SK-N-SH (cell line): Measurements from ENCODE around the gene PCYT1A. TPM values are rescaled to one million over a fixed set of nuclear protein-coding genes. Genes with fewer than 3 reads are reported as not detected.

Experiments used
- CTCF ChIA-PET: fragments of 300-600, 350-600 bp; formaldehyde crosslinking; extraction: SDS; loops from one replicate; lab custom pipeline; 2021; lab: Yijun Ruan, JAX
- POLR2A ChIA-PET: fragments of 350-600 bp; sonication (Branson Sonifier 250); formaldehyde crosslinking; extraction: SDS; loops from one replicate; lab custom pipeline; 2020; ENCODE audit warnings: antibody characterized with exemption, inconsistent platforms; lab: Yijun Ruan, JAX
- DNase-seq: peaks from one replicate; pipeline ENCODE4 v3.0.0; 2012
- H2AFZ ChIP-seq: fragments of 200-600 bp; sonication (generic); 2 replicates; pipeline ENCODE4 v1.8.1; 2016; ENCODE audit warnings: antibody characterized with exemption, mild to moderate bottlenecking, low read depth
- H3F3A ChIP-seq: fragments of 200-600 bp; sonication (generic); replicated peaks from 2 replicates; pipeline ENCODE3; 2016; ENCODE audit warnings: antibody characterized with exemption, mild to moderate bottlenecking; ENCODE audit not compliant: insufficient read depth
- H3K27ac ChIP-seq, 2 experiments: fragments of 200-500 bp in 1 of 2; fragments of 200-600 bp in 1 of 2; sonication (Bioruptor generic) in 1 of 2; sonication (generic), shearing (Covaris generic) in 1 of 2; 2 replicates each; pipeline versions ENCODE4 v1.5.1 to v1.6.1; 2014 to 2016; ENCODE audit warnings: low read depth in 2 of 2, inconsistent platforms in 1 of 2, low read length in 1 of 2, mild to moderate bottlenecking in 1 of 2, mixed read lengths in 1 of 2
- H3K27me3 ChIP-seq: fragments of 200-600 bp; sonication (generic), shearing (Covaris generic); 2 replicates; pipeline ENCODE4 v1.6.1; 2016; ENCODE audit warnings: mixed run types; ENCODE audit not compliant: insufficient read depth
- H3K36me3 ChIP-seq, 2 experiments: fragments of 200-500 bp in 1 of 2; fragments of 200-600 bp in 1 of 2; sonication (Bioruptor generic) in 1 of 2; sonication (generic) in 1 of 2; replicated peaks in 1 of 2; 2 replicates each; pipeline versions ENCODE3 to v1.5.1; 2014 to 2016; ENCODE audit warnings: low read length in 1 of 2, mild to moderate bottlenecking in 1 of 2; ENCODE audit not compliant: insufficient read depth in 2 of 2, control insufficient read depth in 1 of 2
- H3K4me1 ChIP-seq, 2 experiments: fragments of 200-500 bp in 1 of 2; fragments of 200-600 bp in 1 of 2; sonication (Bioruptor generic) in 1 of 2; sonication (generic), shearing (Covaris generic) in 1 of 2; 2 replicates each; pipeline versions ENCODE4 v1.5.1 to v1.6.1; 2014 to 2016; ENCODE audit warnings: low read depth in 1 of 2, low read length in 1 of 2, mixed run types in 1 of 2; ENCODE audit not compliant: insufficient read depth in 2 of 2, control insufficient read depth in 1 of 2
- H3K4me2 ChIP-seq: fragments of 200-600 bp; sonication (generic), shearing (Covaris generic); 2 replicates; pipeline ENCODE4 v1.6.1; 2017; ENCODE audit warnings: mixed run types
- H3K4me3 ChIP-seq, 2 experiments: fragments of 200-500 bp in 1 of 2; fragments of 200-600 bp in 1 of 2; sonication (Bioruptor generic) in 1 of 2; sonication (generic), shearing (Covaris generic) in 1 of 2; 2 replicates each; pipeline versions ENCODE4 v1.5.1 to v1.8.1; 2014 to 2016; ENCODE audit warnings: low read depth in 2 of 2, inconsistent platforms in 1 of 2, low read length in 1 of 2, mild to moderate bottlenecking in 1 of 2, mixed read lengths in 1 of 2, moderate library complexity in 1 of 2
- H3K79me2 ChIP-seq: fragments of 200-600 bp; sonication (generic); 2 replicates; pipeline ENCODE4 v1.8.1; 2017; ENCODE audit warnings: mild to moderate bottlenecking; ENCODE audit not compliant: insufficient read depth
- H3K9ac ChIP-seq: fragments of 200-600 bp; sonication (generic); 2 replicates; pipeline ENCODE4 v1.6.1; 2017; ENCODE audit warnings: mixed run types
- H3K9me2 ChIP-seq: fragments of 200-600 bp; sonication (generic); 2 replicates; pipeline ENCODE4 v1.6.1; 2017; ENCODE audit warnings: mixed run types
- H3K9me3 ChIP-seq: fragments of 200-600 bp; sonication (generic); 2 replicates; pipeline ENCODE4 v1.6.1; 2017; ENCODE audit warnings: mixed run types, mild to moderate bottlenecking, moderate library complexity
- H4K20me1 ChIP-seq: fragments of 200-600 bp; sonication (generic); 2 replicates; pipeline ENCODE4 v1.6.1; 2017; ENCODE audit warnings: mild to moderate bottlenecking, mixed run types; ENCODE audit not compliant: insufficient read depth
- CHD2 ChIP-seq: fragments of 150-350 bp; IDR thresholded peaks from 2 replicates; pipeline ENCODE4 v1.6.1; 2018; ENCODE audit warnings: low read length; ENCODE audit not compliant: partially characterized antibody
- EZH2phosphoT487 ChIP-seq: fragments of 200-600 bp; sonication (generic); IDR thresholded peaks from 2 replicates; pipeline ENCODE4 v1.6.1; 2017; ENCODE audit warnings: low read depth, mixed run types, mild to moderate bottlenecking, antibody characterized with exemption, moderate library complexity, borderline replicate concordance
- FOSL2 ChIP-seq: IDR thresholded peaks from 2 replicates; pipeline ENCODE4 v1.4.0; 2012; ENCODE audit warnings: low read depth, mild to moderate bottlenecking, moderate library complexity, borderline replicate concordance
- GATA2 ChIP-seq: sonication (generic); formaldehyde crosslinking; IDR thresholded peaks from 2 replicates; pipeline ENCODE4 v1.5.0; 2020; ENCODE audit warnings: mild to moderate bottlenecking, missing genetic modification reagents
- IRF3 ChIP-seq: fragments of 150-350 bp; IDR thresholded peaks from 2 replicates; pipeline ENCODE4 v1.6.1; 2016; ENCODE audit warnings: mild to moderate bottlenecking, low read depth, low read length
- JUND ChIP-seq: IDR thresholded peaks from 2 replicates; pipeline ENCODE4 v1.4.0; 2012
- NFIC ChIP-seq: IDR thresholded peaks from 2 replicates; pipeline ENCODE4 v1.4.0; 2012; ENCODE audit warnings: borderline replicate concordance
- PBX3 ChIP-seq: IDR thresholded peaks from 2 replicates; pipeline ENCODE4; 2012
- POLR2AphosphoS5 ChIP-seq: IDR thresholded peaks from 2 replicates; pipeline ENCODE4 v1.6.1; 2012; ENCODE audit warnings: low read depth, low read length
- RAD21 ChIP-seq: IDR thresholded peaks from 2 replicates; pipeline ENCODE4 v1.6.1; 2012; ENCODE audit warnings: mild to moderate bottlenecking, low read length
- SIN3A ChIP-seq: IDR thresholded peaks from 2 replicates; pipeline ENCODE4 v1.6.1; 2012; ENCODE audit warnings: low read depth, mild to moderate bottlenecking, low read length, moderate library complexity, borderline replicate concordance
- TCF12 ChIP-seq: IDR thresholded peaks from 2 replicates; pipeline ENCODE4 v1.4.0; 2012
- ZBTB33 ChIP-seq: IDR thresholded peaks from 2 replicates; pipeline ENCODE4 v1.4.0; 2012; ENCODE audit warnings: low read depth, borderline replicate concordance
- WGBS: methylation state at CpG from one replicate; pipeline ENCODE4 v1.1.6; 2017; ENCODE audit warnings: low lambda C conversion rate; 5-methylcytosine and 5-hydroxymethylcytosine counted together
- polyA plus RNA-seq, 3 experiments: library from polyadenylated mRNA; depleted of rRNA; stranded (reverse); fragments of >200 nt; gene quantifications; 2 replicates each; pipeline ENCODE4 v1.2.3, GENCODE V29; 2012

The PCYT1A gene
- polyA plus RNA-seq, 1 of the 3 experiments (the other 2 are of a cell fraction): 45.9 TPM

- Histone ChIP-seq H3K36me3 (peaks cover 44 to 51% of the 10 kb centered on the region in 2 experiments), H3K4me2 (no peak overlapping the region), H3K27ac (no peak overlapping the region), H4K20me1 (no peaks in the 10 kb centered on the region), H3K4me1 (no peaks in the 10 kb centered on the region), H3K4me3 (no peak overlapping the region), H3K9me3 (no peaks in the 10 kb centered on the region), H2AFZ (no peak overlapping the region), H3K27me3 (no peaks in the 10 kb centered on the region), H3K79me2 (no peaks in the 10 kb centered on the region), H3K9me2 (no peaks in the 10 kb centered on the region), H3K9ac (no peak overlapping the region), H3F3A (peaks cover 9% of the 10 kb centered on the region)
- 97% methylated on average over 4 of the region's 4 CpGs for WGBS
- DNase-seq: no peak
- ChIA-PET POLR2A (no interaction called here), CTCF (interaction anchor here (1.3 to 1.8 kb wide), 2 partner anchors 13 to 15 kb away, joined by 3 to 4 read pairs; no protein-coding TSS in a partner anchor)
- TF ChIP-seq SIN3A (no peak), RAD21 (no peak)
Observed at GRCh38 chr3:196240424-196240823, 47.1 kb downstream of the PCYT1A start.

GRCh38 chr3:196238612-196239560, 48.6 kb downstream of the PCYT1A start:
- Histone ChIP-seq H3K27ac (no peak overlapping the region), H3K27me3 (no peaks in the 10 kb centered on the region), H3K4me2 (no peak overlapping the region), H3K79me2 (no peaks in the 10 kb centered on the region), H3K4me1 (no peaks in the 10 kb centered on the region), H2AFZ (no peak overlapping the region), H4K20me1 (no peaks in the 10 kb centered on the region), H3K9me2 (no peaks in the 10 kb centered on the region), H3K9ac (no peak overlapping the region), H3K4me3 (no peak overlapping the region), H3K36me3 (peaks cover 40 to 51% of the 10 kb centered on the region in 2 experiments), H3F3A (peaks cover 12% of the 10 kb centered on the region), H3K9me3 (no peaks in the 10 kb centered on the region)
- WGBS: 80% methylated on average over 14 of the region's 14 CpGs
- ChIA-PET POLR2A (no interaction called here), CTCF (no interaction called here)
- no peak for DNase-seq
- TF ChIP-seq IRF3 (no peak), GATA2 (CRISPR knock-in tag) (no peak), PBX3 (no peak), TCF12 (no peak), JUND (no peak), EZH2phosphoT487 (no peak), ZBTB33 (no peak), NFIC (no peak), CHD2 (no peak), POLR2AphosphoS5 (no peak), FOSL2 (no peak)
